GM12878 (cell line): ENCODE results near the gene TH. TPM values are rescaled to one million over a fixed set of nuclear protein-coding genes. Genes with fewer than 3 reads are reported as not detected.

Experiments
- ATAC-seq: fragments of 200-7000 bp; cut with Tn5 transposase; 3 replicates; pipeline ENCODE4 v1.9.1; 2020; ENCODE audit warnings: mild to moderate bottlenecking, moderate library complexity
- BruUV-seq: library from RNA; stranded (reverse); fragments of 400-500 nt; replicated peaks from 2 replicates; lab custom pipeline; 2021; lab: Mats Ljungman, UMichigan
- CTCF ChIA-PET: fragments of 300-600 bp; sonication (Branson Sonifier 250); formaldehyde crosslinking; extraction: SDS; loops from one replicate; lab custom pipeline; 2021; ENCODE audit warnings: inconsistent platforms; lab: Yijun Ruan, JAX
- POLR2A ChIA-PET: fragments of 350-600 bp; formaldehyde crosslinking; extraction: SDS; loops from one replicate; lab custom pipeline; 2021; ENCODE audit warnings: inconsistent platforms; lab: Charles Lee
- RAD21 ChIA-PET: fragments of 300-600 bp; sonication (Branson Sonifier 250); formaldehyde crosslinking; loops from one replicate; lab custom pipeline; 2023; ENCODE audit warnings: antibody characterized with exemption; ENCODE audit not compliant: unreplicated experiment; lab: Charles Lee
- SMC1A ChIA-PET: fragments of 300-600 bp; sonication (Branson Sonifier 250); formaldehyde crosslinking; loops from one replicate; lab custom pipeline; 2023; ENCODE audit not compliant: unreplicated experiment, uncharacterized antibody; lab: Charles Lee
- DNase-seq: peaks from one replicate; pipeline ENCODE4 v3.0.0-alpha.2; 2011; ENCODE audit warnings: low read depth, low spot score
- FAIRE-seq: peaks from 3 replicates; lab custom pipeline; 2011; peaks lifted over from hg19 to GRCh38; lab: Jason Lieb, UNC
- H2AFZ ChIP-seq: 2 replicates; pipeline ENCODE4 v1.6.0; 2011; ENCODE audit warnings: low read depth, low read length, control low read depth; ENCODE audit not compliant: control insufficient read depth
- H3K27ac ChIP-seq: 2 replicates; pipeline ENCODE4 v1.5.1; 2011; ENCODE audit warnings: control low read depth; ENCODE audit not compliant: control insufficient read depth, insufficient read depth
- H3K27me3 ChIP-seq, 2 experiments: replicated peaks in 1 of 2; 2 replicates each; pipeline versions ENCODE4 v1.6.0 to v1.6.1; 2011; ENCODE audit warnings: low read length in 1 of 2; ENCODE audit not compliant: control insufficient read depth in 2 of 2, insufficient read depth in 2 of 2
- H3K36me3 ChIP-seq, 2 experiments: 2 replicates each; pipeline ENCODE4 v1.5.1; 2011; ENCODE audit warnings: low read length in 1 of 2; ENCODE audit not compliant: control insufficient read depth in 2 of 2, insufficient read depth in 2 of 2
- H3K4me1 ChIP-seq: 2 replicates; pipeline ENCODE4 v1.6.1; 2011; ENCODE audit warnings: mild to moderate bottlenecking, low read length, moderate library complexity, mixed read lengths; ENCODE audit not compliant: control insufficient read depth, insufficient read depth
- H3K4me2 ChIP-seq: 2 replicates; pipeline ENCODE4 v1.6.0; 2011; ENCODE audit warnings: control low read depth; ENCODE audit not compliant: control insufficient read depth, insufficient read depth
- H3K4me3 ChIP-seq: fragments of 200-600 bp; sonication (generic); 2 replicates; pipeline ENCODE4 v1.5.1; 2016
- H3K79me2 ChIP-seq: 2 replicates; pipeline ENCODE4 v1.6.0; 2011; ENCODE audit warnings: low read length; ENCODE audit not compliant: control insufficient read depth, insufficient read depth
- H3K9ac ChIP-seq: 2 replicates; pipeline ENCODE4 v1.8.0; 2011; ENCODE audit warnings: low read length, control low read depth, mixed read lengths; ENCODE audit not compliant: control insufficient read depth, insufficient read depth
- H3K9me3 ChIP-seq: replicated peaks from 3 replicates; pipeline ENCODE4 v1.5.1; 2011; ENCODE audit warnings: mild to moderate bottlenecking, low read length; ENCODE audit not compliant: control insufficient read depth, insufficient read depth
- H4K20me1 ChIP-seq: 2 replicates; pipeline ENCODE4 v1.6.0; 2011; ENCODE audit not compliant: control insufficient read depth, insufficient read depth
- ASH2L ChIP-seq: fragments of 300-600, 200-600 bp; sonication (generic); IDR thresholded peaks from 2 replicates; pipeline ENCODE4 v1.6.1; 2017; ENCODE audit warnings: low read depth, mild to moderate bottlenecking, borderline replicate concordance
- ATF7 ChIP-seq: fragments of 450-650 bp; IDR thresholded peaks from 2 replicates; pipeline ENCODE4 v1.6.1; 2016; ENCODE audit warnings: low read depth, mild to moderate bottlenecking
- BCL3 ChIP-seq: IDR thresholded peaks from 2 replicates; pipeline ENCODE4 v1.6.1; 2011; ENCODE audit warnings: borderline replicate concordance, low read depth, mild to moderate bottlenecking, moderate library complexity, low read length; ENCODE audit not compliant: insufficient read depth, poor library complexity, severe bottlenecking
- BMI1 ChIP-seq: fragments of 450-650 bp; IDR thresholded peaks from 2 replicates; pipeline ENCODE4 v1.6.1; 2016; ENCODE audit warnings: mild to moderate bottlenecking, moderate library complexity, borderline replicate concordance
- IRF4 ChIP-seq: IDR thresholded peaks from 2 replicates; pipeline ENCODE4 v1.6.1; 2011; ENCODE audit warnings: low read depth, low read length
- RELA ChIP-seq: fragments of 450-650 bp; IDR thresholded peaks from 2 replicates; pipeline ENCODE4 v1.8.0; 2014; ENCODE audit warnings: borderline replicate concordance; ENCODE audit not compliant: partially characterized antibody
- REST ChIP-seq: IDR thresholded peaks from 2 replicates; pipeline ENCODE4 v1.6.1; 2012; ENCODE audit warnings: mild to moderate bottlenecking, low read depth, low read length
- ZNF622 ChIP-seq: fragments of 450-650 bp; IDR thresholded peaks from 2 replicates; pipeline ENCODE4 v1.6.1; 2017; ENCODE audit warnings: mild to moderate bottlenecking, inconsistent platforms
- ZSCAN29 ChIP-seq: fragments of 450-650 bp; IDR thresholded peaks from 2 replicates; pipeline ENCODE4 v1.6.1; 2017; ENCODE audit warnings: mild to moderate bottlenecking, moderate library complexity
- ZZZ3 ChIP-seq: IDR thresholded peaks from 2 replicates; pipeline ENCODE4 v1.6.1; 2011; ENCODE audit warnings: low read depth; ENCODE audit not compliant: control insufficient read depth, insufficient read length
- WGBS: methylation state at CpG from one replicate; pipeline ENCODE4 v1.1.6; 2016; ENCODE audit warnings: low lambda C conversion rate; ENCODE audit not compliant: insufficient replicate concordance, insufficient coverage; ENCODE audit errors: missing lambda C conversion rate; 5-methylcytosine and 5-hydroxymethylcytosine counted together
- in situ Hi-C: fragments of 300-500 bp; cut with MboI; formaldehyde crosslinking; loops from 9 replicates; pipeline ENCODE4 v1.14.3; 2018; ENCODE audit warnings: mixed read lengths
- intact Hi-C: fragments of 100-400 bp; cut with micrococcal nuclease; formaldehyde crosslinking; loops from one replicate; pipeline ENCODE4 v1.14.2; 2022; ENCODE audit not compliant: unreplicated experiment
- polyA plus RNA-seq, 11 experiments: library from polyadenylated mRNA; depleted of rRNA in 4 of 11; unstranded in 6 of 11; stranded (reverse) in 5 of 11; fragments of >200 nt; fragmentation: Nextera tagmentation in 4 of 11; fragmentation: Illumina TruSeq in 1 of 11; extraction: Ambion mirVana in 4 of 11; extraction: Trizol in 1 of 11; gene quantifications; 1 replicate in 1 of 11; 2 replicates in 10 of 11; pipeline versions ENCODE4 v1.2.1 to v1.2.3, GENCODE V29; 2011 to 2016; ENCODE audit warnings: inconsistent platforms in 2 of 11, missing spikeins in 2 of 11, low read depth in 1 of 11
- total RNA-seq, 4 experiments: library from RNA; depleted of rRNA in 3 of 4; stranded (reverse); fragments of >200 nt in 3 of 4; fragmentation: Illumina TruSeq in 1 of 4; extraction: Trizol in 1 of 4; gene quantifications; 2 replicates each; pipeline versions ENCODE4 v1.2.1 to v1.2.3, GENCODE V29; 2013 to 2021
- TF ChIP-seq, protein P1 (sequence below): fragments of 150-350 bp; IDR thresholded peaks from 2 replicates; pipeline ENCODE4 v1.6.1; 2014; ENCODE audit warnings: mild to moderate bottlenecking, low read depth, low read length

TH gene
- total and polyA plus RNA-seq, 10 of the 15 experiments (the other 5 are each of a cell fraction or from before 2014, with no cell fraction given), result not detected

DNA sequence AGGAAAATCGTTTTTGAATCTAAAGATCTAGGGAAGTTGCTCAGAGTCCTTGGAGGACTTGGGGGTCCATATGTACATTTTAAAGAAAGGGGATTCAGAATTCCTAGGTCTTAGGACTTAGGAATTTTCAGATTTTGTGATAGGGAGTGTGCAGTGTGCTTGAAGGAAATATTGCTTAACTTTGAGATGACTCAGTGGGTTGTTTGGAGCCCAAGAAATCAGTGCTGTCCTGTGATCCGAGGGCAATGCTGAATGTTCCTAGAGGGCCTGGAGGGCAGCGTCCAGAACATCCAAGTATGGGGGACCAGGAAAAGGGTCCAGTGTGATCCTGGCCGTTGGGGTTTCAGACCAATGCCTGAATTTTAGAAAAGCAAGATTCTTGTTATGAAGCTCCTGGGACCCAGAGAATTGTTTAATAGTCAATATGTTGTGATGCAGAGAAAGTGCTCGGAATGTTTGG lies 29.3 kb downstream of the TH start (continued):
- TF ChIP-seq ATF7, result no peak

DNA sequence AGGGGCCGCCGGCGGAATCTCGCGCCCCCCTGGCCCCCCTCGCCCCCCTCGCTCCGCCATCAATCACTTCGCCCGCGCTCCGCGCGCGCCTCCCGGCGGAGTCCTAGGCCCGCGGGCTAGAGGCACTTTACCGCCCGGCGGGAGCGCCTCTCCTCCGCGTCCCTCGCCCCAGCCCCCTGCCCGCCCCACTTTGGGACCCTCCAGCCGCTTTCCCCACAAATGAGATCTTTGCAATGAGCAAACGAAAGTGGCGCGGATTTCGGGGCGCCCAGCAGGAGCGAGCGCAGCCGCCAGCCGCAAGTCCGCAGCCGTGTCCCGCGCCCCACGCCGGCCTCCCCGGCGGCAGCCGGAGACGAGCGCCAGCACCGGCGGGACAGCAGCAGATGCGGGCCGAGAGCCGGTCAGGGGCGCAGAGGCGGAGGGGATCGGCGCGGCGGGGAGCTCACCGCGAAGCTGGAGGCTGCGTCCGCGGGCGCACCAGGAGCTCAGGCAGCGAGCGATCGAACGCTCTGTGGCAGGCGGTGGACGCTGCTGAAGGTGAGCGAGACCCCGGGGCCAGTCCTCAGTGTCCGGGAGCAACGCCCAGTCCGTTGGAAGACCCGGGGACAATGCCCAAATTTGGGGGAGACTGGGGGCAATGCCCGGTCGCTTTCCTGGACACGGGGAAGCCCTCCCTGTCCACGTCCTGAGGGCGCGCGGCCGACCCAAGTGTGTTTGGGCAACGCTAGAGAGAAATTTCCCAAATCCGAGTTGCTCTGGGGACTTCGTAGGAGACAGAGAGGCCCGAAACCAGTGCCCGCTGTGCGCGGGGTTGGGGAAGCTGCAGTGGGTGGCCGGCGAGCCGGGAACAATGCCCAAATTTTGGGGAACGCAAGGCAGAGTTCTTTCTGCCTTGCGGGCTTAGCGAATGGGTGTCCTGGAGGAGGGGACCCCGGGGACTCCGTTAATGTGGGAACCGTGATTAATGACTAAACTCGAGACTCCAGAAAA lies 30.9 kb downstream of the TH start:
- no peak overlapping the region for H3K9ac ChIP-seq
- ChIA-PET CTCF (interaction anchor here (3.1 kb wide), 1 partner anchor 11 kb away, joined by 19 read pairs; no protein-coding TSS in a partner anchor), RAD21 (no interaction called here), SMC1A (interaction anchor here (1.3 kb wide), 1 partner anchor 11 kb away, joined by 7 read pairs; no protein-coding TSS in a partner anchor), POLR2A (no interaction called here)
- no peaks in the 10 kb centered on the region for H3K4me1 ChIP-seq
- no peak overlapping the region for H3K27ac ChIP-seq
- DNase-seq (no peak), FAIRE-seq (no peak), ATAC-seq (no peak)
- in situ Hi-C loops (no loop called here), intact Hi-C loops (no loop called here)
- no peak overlapping the region for H2AFZ ChIP-seq
- H3K4me3 ChIP-seq, result no peak overlapping the region
- no TSS peak for BruUV-seq
- H3K9me3 ChIP-seq, result no peaks in the 10 kb centered on the region
- WGBS, result 59% methylated on average over 65 of the region's 102 CpGs
- no peaks in the 10 kb centered on the region for H4K20me1 ChIP-seq
- H3K36me3 ChIP-seq, result no peaks in the 10 kb centered on the region
- H3K27me3 ChIP-seq, result peaks cover 3 to 8% of the 10 kb centered on the region in 2 experiments; a peak in 3 of 4 replicates
- no peaks in the 10 kb centered on the region for H3K79me2 ChIP-seq
- H3K4me2 ChIP-seq, result no peak overlapping the region
- TF ChIP-seq, protein P1, sequence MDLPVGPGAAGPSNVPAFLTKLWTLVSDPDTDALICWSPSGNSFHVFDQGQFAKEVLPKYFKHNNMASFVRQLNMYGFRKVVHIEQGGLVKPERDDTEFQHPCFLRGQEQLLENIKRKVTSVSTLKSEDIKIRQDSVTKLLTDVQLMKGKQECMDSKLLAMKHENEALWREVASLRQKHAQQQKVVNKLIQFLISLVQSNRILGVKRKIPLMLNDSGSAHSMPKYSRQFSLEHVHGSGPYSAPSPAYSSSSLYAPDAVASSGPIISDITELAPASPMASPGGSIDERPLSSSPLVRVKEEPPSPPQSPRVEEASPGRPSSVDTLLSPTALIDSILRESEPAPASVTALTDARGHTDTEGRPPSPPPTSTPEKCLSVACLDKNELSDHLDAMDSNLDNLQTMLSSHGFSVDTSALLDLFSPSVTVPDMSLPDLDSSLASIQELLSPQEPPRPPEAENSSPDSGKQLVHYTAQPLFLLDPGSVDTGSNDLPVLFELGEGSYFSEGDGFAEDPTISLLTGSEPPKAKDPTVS, result no peak
- TF ChIP-seq ZNF622, result no peak
- no peak for TF ChIP-seq ASH2L
- no peak for TF ChIP-seq IRF4
- TF ChIP-seq BCL3, result no peak
- TF ChIP-seq RELA, result no peak
- no peak for TF ChIP-seq ZSCAN29
- TF ChIP-seq BMI1, result no peak
- no peak for TF ChIP-seq ZZZ3
- no peak for TF ChIP-seq REST
